SW480 (cell line): ENCODE measurements around the gene OOSP1.
"Not testable (repeated sequence)": the region's sequence is repeated elsewhere in the genome, so short reads cannot be mapped to it uniquely, and the experiment has no call there.

ENCODE experiments used
- DNase-seq: peaks from one replicate; pipeline ENCODE4 v3.0.0-alpha.2; 2016; ENCODE audit warnings: low spot score

OOSP1 gene, protein sequence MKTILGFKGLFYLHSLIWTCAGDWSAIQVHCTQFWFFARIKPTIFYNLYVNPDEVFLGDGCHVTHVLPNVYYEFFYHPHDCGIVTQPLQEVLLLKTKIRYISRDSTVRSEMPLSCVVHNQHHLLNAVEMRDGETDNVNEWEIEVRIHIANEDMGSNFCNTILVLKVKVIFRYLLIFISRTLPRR

DNA sequence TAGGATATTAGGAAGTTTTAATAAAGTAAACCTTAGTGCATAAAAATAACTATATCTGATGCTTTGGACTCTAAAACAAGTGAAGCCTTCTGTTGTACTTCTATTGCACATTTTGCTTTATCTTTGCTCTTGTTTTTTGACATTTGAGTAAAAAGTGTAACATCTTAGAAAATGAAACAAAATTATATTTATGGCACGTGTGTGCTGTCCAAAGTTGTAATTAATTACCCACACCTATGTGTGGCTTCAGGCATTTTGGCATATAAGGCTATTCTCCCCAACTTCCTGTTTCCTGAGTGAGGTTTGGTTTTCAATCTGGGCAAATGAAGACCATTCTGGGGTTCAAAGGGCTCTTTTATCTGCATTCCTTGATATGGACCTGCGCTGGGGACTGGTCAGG is at the start of gene OOSP1:
Gene OOSP1, plus strand, starts transcription at position 301 of the 400 bp plus-strand sequence. Its CDS starts 23 bp downstream, at position 324.
- DNase-seq, result no peak

DNA sequence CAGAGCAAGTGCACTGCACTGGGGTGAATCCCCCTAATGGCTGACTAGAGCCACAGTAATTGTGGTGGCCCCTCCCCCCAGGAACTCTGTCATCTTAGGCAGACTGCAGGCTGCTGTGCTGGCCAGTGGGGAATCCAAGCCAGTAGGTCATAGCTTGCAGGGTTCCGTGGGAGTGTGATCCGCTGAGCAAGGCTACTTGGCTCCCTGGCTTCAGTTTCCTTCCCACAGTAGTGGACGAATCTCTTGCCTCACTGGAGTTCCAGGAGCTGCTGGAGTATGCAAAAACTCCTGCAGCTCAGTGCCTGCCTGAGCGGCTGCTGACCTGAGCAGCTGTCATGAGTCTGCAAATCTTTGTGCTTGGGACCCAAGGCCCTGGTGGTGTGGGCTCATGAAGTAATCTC is 46.5 kb upstream of the OOSP1 start:
- DNase-seq, result no peak

DNA sequence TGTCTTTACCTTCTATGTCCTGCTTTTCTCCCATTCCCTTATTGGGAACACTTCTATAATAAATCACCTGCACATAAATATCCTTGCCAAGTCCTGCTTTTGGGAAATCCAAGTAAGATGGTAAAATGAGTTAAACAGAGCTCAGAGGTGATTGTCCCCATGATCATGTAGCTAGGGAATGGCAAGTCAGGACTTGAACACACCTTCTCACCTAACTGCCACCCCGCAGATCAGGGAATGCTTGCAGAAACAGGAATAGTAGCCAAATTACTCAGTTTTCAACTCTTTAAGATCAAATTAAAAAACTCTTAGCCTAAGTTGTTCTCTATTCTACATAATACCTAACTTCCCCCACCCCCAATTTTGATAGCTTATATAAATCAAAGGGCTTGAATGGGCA is 43.6 kb upstream of the OOSP1 start:
- no peak for DNase-seq

DNA sequence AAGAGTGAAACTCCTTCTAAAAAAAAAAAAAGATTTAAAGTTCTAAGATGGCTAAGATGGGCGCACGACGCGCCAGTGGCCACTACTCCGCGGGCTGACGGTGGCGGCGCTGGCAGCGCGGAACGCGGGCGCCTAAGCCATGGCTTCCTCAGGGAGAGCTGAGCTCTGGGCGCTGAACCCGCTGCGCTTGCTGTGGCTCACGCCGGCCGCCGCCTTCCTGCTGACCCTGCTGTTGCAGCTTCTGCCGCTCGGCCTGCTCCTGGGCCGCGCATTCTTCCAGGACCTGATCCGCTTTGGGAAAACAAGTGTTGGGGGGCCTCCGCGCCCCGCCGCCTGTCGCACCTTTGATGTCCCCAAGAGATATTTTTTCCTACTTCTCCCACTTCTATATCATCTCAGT is 40.2 kb upstream of the OOSP1 start:
- no peak for DNase-seq

DNA sequence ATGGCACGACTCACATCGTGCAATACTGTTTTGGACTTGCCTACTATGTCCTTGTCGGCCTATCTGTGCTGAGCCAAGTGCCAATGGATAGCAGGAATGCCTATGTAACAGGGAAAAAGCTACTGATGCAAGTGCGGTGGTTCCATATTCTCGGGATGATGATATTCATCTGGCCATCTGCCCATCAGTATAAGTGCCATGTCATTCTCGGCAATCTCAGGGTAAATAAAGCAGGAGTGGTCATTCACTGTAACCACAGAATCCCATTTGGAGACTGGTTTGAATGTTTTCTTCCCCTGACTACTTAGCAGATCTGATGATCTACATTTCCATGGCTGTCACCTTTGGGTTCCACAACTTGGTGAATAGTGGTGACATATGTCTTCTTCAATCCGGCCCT is 39.6 kb upstream of the OOSP1 start:
- peak; percentile 6 for DNase-seq

DNA sequence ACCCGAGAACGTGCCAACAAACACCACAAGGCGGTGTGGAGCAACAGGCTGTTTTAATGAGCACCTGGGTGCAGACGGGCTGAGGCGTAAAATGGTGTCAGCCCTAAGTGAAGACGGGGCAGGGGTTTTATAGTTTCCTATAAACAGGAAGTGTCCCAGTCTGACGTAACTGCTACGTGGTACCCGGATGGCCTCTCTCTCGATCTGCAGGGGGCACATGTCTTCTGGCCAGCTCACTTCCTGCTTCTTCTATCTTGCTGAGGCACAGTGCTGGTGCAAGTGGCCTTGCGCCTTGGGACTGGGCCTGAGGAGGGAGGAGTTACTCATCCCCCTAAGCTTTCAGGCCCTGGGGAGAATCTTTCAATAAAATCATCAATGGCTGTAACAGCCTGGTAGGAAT is 38.7 kb upstream of the OOSP1 start:
- no peak for DNase-seq

DNA sequence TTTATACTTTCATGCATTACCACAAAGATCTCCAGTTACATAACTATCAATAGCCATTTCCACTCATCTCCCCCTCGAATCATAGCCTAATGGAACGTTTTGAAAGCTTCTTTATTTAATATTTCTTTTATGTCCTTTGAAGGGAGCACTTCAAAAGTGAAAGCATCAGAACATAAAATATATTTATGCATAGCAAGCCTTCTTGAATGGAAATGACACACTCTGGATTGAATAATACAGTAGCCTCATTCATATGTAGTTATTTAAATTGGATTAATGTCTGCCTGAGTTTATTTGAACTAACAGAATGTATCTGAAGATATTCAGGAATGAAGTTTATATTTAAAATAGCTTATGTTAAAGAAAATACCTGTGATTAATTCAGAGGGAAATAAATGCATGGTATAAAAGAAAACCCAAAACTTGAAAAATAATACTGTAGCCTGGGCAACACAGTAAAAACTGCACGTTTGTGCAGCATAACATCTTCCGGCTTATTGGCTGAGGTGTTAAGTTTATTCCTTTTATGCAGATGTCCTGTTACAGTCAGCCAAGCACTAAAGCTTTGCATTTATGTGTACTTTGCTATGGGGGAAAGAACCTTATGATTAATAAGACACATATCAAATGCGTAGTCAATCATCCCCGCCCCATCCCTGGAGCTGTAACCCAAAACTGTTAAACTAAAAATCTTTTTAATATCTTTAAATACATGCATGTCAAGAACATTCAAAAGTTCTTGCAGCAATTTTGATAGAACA is 37.7 kb upstream of the OOSP1 start:
- DNase-seq, result no peak

DNA sequence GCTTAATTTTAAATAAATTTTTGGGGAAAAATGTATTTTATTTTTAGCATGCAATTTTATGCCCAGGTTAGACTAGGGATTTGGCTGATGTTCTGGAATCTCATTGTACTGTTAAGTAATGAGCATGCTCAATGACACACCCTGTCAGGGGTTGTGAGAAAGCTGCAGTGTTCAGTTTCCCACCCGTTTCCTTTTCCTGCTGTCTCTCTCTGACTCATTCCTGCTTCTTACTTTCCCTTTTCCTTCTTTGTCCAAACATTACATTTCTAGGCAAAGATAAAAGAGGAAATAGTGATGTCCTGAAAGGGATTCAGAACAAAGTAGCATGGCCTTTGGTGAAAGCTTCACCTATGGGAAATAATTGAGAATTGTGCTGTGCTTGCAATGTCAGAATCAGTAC is 36.9 kb upstream of the OOSP1 start:
- DNase-seq, result peak; percentile 54

DNA sequence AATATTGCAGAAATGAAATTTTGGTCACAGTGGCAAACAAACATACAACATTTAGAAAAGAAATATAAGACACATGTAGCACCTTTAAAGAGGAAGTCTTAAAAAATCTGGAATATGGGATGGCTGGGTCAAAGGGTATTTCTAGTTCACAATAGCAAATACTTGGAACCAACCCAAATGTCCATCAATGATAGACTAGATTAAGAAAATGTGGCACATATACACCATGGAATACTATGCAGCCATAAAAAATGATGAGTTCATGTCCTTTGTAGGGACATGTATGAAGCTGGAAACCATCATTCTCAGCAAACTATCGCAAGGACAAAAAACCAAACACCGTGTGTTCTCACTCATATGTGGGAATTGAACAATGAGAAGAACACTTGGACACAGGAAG is 34.7 kb upstream of the OOSP1 start:
- DNase-seq, result not testable (repeated sequence)

DNA sequence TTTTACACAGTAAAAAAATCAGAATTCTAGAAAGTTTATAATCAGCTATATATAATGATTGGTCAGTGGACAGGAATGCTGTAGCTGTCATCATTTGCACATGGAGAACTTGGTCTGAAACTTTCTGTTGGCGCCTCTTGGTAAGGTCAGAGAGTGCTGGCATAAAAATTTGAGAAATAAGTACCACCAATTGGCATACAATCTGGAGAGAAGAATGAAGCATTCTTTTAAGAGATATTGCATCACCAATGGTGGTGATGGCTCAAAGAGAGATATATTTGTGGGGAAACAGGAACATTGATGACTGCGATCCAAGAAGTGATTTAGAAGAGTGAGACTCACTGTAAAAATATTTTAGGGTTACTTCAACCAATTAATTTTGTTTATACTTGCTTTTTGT is 19.8 kb upstream of the OOSP1 start:
- no peak for DNase-seq

DNA sequence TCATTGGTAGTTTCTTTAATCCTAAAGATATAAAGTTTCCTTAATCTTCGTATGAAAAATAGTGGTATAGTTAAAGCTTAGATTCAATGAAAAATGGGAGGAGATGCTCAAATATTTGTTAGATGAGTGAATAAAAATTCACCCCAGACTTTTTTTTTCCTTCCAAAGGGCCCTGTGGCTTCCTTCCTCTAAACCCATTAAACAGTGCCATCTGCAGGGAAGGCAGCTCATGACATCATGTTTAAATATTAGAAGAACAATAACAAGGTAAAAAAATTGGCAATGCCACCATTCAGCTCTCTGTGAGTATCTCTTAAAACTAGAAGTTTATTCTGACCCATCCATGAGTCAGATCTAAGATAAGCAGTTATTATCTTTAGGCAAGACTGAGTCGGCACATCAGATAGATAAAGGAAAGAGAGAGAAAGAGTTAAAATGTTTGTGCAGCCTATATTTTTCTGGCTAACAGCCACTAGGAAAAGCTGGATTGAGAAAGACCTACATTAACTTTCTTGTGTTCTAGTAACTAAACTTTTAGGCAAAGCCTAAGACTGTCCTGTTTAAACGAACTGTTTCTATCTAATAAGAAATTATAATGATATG is 19.1 kb upstream of the OOSP1 start:
- DNase-seq, result peak; percentile 53

DNA sequence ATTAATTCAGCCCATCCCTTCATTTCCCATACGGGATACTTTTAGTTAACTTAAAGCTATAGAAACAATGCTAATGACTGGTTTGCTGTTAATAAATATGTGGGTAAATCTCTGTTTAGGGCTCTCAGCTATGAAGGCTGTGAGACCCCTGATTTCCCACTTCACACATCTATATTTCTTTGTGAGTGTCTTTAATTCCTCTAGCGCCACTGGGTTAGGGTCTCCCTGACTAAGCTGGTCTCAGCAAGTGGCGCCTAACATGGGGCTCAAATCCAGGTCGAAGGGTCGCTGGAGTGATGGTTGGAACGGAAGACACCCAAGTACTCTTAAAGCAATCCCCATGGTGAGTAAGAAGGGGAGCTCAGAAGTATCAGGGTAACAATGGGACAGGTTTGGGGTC is 14.4 kb upstream of the OOSP1 start:
- DNase-seq, result no peak

DNA sequence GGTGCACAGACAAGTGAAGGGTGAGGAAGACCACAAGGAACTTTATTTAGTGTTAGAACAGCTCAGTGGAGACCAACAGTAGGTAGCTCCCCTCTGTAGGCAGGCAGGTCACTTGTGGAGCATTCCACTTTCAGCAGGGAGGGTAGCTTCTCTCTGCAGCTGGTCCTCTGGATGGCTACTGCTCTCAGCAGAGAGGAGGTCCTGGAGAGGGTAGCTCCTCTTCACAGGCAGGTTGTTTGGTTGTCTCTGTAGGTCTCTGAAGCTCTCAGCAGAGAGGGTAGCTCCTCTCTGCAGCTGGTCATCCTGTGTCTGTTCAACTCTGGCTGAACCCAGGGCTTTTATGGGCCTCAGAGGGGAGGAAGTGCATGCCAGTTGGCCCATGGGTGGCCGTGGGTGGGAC is 6.5 kb upstream of the OOSP1 start:
- no peak for DNase-seq

DNA sequence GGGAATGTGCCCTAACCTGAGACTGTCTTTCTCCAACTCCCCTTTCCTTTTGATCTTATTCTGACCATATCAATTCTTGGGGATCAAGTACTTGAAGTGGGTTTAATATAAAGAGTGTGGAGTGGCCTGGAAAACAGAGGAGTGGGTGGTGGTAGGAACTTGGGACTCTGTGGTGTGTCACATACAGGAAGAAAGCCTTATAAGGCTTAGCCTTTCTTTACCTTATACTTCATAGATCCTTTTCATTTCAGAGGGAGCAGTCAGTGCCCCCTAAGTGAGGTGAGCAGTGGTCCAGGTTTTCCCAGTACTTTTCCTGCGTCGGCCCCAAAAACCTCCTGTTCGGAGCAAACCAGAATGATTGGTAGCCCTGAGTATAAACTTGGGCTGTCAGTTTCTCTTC is 486 bp downstream of the OOSP1 start:
- DNase-seq, result no peak

DNA sequence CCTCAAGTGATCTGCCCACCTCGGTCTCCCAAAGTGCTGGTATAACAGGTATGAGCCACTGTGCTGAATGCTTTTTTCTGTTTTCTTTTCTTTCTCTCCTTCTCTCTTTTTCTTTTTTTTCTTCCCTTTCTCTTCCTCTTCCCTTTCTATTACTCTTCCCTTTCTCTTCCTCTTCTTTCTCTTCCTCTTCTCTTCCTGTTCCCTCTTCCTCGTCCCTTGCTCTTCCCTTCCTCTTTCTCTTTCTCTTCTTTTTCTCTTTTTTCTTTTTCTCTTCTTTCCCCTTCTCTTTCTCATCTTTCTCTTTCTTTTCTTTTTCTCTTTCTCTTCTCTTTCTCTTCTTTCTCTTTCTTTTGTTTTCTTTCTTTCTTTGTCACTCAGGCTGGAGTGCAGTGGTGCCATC is 1.2 kb downstream of the OOSP1 start:
- no peak for DNase-seq

DNA sequence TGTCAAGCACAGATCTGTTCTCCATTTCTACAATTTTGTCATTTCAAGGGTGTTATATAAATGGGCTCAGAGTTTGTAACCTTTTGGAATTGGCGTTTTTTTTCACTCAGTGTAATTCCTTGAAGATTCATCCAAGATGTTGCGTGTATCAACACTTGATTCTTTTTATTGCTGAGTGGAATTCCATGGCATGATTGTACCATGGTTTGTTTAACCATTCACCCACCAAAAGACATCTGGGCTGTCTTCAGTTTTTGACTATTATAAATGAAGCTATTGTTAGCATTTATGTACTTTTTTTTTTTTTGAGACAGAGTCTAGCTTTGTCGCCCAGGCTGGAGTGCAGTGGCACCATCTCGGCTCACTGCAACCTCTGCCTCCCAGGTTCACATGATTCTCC is 2.9 kb downstream of the OOSP1 start:
- no peak for DNase-seq

DNA sequence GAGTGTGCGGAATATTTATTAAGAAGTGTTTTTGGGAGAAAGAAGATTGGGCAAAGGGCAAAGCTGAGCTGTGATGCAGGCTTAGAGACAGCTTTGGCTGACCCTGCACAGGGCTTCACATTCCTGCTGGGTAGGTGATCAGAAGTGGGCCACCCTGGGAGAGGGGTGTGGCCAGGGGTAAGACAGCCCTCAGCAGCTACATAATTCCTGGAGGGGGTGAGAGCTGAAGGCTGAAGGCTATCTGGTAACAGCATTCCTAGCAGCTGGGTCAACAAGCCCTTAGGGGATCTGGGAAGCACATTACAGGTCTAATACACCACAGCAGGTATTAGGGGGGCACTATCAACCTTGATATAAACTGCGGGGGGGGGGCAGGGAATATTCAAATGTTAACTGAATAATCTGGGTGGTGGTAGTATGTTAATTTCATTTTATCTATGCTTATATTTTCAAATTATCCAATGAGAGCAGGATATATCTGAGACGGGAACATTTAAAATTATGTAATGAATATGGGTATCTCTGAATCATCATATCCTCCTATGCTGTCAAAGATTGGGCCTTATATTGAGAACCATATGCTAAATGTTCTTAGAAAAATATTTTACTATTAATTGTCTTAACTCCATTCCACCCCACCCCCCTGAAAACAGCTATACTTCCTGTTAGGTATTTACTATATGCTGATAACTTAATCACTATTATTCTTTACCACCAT is 5.9 kb downstream of the OOSP1 start:
- DNase-seq, result no peak

DNA sequence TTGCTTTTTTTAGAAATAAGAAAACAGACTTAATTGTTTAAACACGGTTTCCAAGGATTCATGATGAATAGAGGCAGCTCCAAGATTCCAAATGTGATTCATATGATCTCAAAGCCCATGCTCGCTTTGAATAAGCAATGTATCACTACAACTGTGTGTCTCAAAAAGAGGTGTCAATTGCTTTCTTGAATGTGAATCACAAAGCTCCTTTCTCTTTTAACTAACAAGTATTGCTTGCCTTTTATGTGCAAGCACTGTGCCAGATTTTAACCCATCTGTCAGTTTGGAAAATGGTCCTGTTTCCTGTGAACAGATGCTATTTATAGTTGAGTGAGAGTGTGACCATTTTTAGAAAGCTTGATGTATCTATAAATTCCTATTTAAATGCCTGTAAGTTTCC is 6.5 kb downstream of the OOSP1 start:
- no peak for DNase-seq

DNA sequence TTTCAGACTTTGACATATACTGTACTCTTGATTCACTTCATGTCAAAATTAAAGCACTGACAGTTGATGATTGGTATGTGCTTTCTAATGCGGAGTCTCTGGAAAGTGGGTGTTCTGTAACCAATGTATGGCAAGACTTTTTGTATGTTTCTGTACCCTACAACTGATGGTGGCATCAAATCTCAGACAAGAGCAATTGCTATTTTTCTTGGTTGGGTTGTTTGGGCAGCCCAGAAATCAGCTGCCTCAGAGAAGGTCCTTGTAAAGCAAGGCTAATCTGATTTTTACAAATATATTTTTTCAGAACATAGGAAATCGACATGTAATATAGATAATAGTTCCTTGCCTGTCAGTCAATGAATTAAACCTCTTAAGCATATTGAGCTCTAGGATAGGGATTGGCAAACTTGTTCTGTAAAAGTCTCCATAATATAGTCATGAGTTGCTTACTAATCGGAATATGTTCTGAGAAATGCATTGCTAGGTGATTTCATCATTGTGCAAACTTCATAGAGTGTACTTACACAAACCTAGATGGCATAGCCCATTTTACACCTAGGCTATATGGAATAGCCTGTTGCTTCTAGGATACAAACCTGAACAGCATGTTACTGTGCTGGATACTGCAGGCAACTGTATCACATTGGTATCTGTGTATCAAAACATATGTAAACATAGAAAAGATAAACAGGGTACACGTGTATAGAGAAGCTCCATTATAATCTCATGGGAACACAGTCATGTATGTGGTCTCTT is 15.4 kb downstream of the OOSP1 start:
- peak; percentile 40 for DNase-seq

DNA sequence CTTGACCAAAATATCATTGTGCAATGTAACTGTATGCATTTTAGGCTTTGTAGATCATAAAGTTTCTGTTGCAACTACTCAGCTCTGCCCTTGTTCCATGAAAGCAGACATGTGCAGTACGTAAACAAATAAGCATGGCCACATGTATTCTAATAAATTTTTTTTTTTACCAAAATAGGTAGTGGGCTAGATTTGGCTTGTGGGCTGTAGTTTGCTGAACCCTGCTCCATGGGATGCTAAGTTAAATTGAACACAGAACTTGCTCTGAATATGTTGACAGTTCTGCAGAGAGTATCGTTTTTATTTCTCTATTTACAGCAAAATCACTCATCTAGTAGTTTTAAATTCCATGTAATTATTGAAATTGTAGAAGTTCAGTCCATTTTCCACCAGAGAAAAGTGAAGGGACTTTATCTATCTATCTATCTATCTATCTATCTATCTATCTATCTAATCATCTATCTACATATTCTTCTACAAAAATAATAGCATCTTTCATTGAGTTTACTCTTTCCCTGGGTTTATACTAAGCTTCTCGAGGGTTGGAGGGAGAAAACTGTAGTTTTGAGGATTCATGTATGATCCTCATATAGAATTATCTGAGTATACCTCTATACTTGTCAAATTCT is 16.1 kb downstream of the OOSP1 start:
- no peak for DNase-seq

DNA sequence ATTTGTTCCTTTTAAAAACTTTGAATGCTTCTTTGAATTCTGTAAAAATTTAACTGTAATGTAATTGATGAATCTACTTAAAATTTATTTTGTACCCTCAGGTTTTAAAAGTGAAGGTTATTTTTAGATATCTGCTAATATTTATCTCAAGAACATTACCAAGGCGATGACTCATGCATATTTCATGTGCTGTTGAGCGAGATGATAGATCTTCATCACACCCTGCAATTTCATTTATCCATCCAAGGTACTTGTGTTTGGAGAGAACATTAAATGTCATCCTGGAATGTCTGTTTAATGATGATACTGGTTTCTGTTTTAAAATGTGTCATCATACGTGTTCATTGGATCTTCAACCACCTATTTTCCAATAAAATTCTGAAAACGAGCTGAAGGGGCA is 18.9 kb downstream of the OOSP1 start:
- no peak for DNase-seq
